Measurements from ENCODE around the gene CLEC4G. TPM values are rescaled to one million over a fixed set of nuclear protein-coding genes. Genes with fewer than 3 reads are reported as not detected.

CLEC4G gene
- total RNA-seq, 4 donors from 2014 or later: not detected

DNA sequence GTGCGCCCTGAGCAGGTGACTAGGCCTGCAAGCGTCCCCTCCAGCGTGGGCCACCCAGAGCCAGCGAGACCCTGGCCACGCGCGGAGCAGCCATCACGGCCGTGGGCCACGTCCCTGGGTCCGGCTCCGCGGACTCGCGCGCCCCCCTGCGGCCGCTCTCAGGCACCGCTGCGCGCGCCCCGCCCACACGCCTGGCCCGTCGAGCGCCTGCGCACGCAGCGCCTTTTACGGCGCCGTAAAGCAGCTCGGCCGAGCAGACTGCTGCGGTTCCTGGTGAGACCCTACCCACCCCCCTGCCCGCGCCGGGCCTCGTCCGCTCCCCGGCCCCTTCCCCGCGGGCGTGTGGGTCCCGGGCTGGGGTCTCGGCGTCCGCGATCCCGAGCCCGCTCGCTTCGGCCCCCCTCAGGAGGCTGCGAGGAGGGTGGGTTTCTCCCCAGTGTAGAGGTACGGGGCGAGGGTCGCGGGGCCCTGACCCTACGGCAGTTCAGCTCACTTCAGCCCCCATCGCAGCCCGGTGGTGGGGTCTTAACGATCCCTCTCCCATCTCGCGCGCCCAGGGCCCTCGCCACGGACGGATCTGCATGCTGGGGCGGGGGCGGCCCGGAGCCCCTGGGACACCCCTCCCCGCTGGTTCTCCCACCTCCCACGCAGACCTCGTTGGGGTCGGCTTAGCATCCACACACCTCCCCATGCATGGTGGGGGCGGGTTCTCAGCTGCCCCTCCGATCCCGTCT, 51.1 kb downstream of the CLEC4G start, which contains the start of gene TRAPPC5:
TRAPPC5 (plus strand) TSS at position 228 of the 734 bp plus-strand sequence. CDS start 1,421 bp downstream, outside the sequence.
- no peaks in the 10 kb centered on the region for H3K27me3 ChIP-seq
- H3K4me1 ChIP-seq: peaks cover 0 to 10% of the 10 kb centered on the region in 2 donors
- H3K27ac ChIP-seq: peak within 1 kb of the TSS; percentile 78 to 90
- no peaks in the 10 kb centered on the region for H3K36me3 ChIP-seq
- DNase-seq: peak; percentile 67 to 89
- peak; percentile 40 to 62 for TF ChIP-seq POLR2A (IDR thresholded peaks at IDR 0.05)
- TF ChIP-seq, protein P1, sequence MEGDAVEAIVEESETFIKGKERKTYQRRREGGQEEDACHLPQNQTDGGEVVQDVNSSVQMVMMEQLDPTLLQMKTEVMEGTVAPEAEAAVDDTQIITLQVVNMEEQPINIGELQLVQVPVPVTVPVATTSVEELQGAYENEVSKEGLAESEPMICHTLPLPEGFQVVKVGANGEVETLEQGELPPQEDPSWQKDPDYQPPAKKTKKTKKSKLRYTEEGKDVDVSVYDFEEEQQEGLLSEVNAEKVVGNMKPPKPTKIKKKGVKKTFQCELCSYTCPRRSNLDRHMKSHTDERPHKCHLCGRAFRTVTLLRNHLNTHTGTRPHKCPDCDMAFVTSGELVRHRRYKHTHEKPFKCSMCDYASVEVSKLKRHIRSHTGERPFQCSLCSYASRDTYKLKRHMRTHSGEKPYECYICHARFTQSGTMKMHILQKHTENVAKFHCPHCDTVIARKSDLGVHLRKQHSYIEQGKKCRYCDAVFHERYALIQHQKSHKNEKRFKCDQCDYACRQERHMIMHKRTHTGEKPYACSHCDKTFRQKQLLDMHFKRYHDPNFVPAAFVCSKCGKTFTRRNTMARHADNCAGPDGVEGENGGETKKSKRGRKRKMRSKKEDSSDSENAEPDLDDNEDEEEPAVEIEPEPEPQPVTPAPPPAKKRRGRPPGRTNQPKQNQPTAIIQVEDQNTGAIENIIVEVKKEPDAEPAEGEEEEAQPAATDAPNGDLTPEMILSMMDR (IDR thresholded peaks at IDR 0.05): peak; percentile 64 to 99 (median 96)
- peak within 1 kb of the TSS; percentile 96 to 99 for H3K4me3 ChIP-seq
- intact Hi-C loops (cut with DNase I; ENCODE audit: low total_unique reads): no loop called here
- no peaks in the 10 kb centered on the region for H3K9me3 ChIP-seq

DNA sequence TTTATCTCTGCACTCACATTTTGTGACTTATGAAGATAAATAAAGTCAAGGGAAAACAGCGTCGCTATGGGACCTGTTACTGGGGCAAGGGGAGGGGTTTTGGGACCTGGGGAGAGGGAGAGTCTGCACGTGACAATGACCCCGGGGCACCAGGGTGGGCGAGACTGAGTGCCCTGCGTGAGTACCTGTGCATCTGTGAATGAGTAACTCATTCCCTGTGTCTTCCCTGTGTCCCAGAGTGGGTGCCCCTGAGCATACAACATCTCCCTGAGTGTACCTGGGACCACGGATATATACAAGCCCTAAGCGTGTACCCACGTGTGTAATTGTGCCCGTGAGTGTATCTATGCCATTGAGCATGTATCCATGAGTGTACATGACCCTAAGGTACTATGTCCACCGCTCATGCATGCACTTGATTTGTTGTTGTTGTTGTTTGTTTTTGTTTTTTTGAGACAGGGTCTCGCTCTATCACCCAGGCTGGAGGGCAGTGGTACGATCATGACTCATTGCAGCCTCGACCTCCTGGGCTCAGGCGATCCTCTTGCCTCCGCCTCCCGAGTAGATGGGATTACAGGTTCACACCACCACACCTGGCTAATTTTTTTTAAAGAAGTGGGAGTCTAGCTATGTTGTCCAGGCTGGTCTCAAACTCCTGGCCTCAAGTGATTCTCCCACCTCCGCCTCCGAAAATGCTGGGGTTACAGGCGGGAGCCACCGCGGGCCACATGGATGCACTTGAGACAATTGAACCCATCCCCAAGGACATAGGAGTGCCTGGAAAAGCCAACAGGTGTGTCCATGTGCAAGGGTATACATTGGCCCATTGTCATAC, 51.9 kb downstream of the CLEC4G start:
- TF ChIP-seq, protein P1 (IDR thresholded peaks at IDR 0.05): no peak
- DNase-seq: no peak
- Histone ChIP-seq H3K9me3 (no peaks in the 10 kb centered on the region), H3K4me3 (peak overlapping the region; percentile 96 to 99), H3K27ac (peak overlapping the region in 1 of 2 donors; percentile 90), H3K4me1 (peaks cover 0 to 10% of the 10 kb centered on the region in 2 donors), H3K27me3 (no peaks in the 10 kb centered on the region), H3K36me3 (no peaks in the 10 kb centered on the region)
- intact Hi-C loops (cut with DNase I; ENCODE audit: low total_unique reads): no loop called here

DNA sequence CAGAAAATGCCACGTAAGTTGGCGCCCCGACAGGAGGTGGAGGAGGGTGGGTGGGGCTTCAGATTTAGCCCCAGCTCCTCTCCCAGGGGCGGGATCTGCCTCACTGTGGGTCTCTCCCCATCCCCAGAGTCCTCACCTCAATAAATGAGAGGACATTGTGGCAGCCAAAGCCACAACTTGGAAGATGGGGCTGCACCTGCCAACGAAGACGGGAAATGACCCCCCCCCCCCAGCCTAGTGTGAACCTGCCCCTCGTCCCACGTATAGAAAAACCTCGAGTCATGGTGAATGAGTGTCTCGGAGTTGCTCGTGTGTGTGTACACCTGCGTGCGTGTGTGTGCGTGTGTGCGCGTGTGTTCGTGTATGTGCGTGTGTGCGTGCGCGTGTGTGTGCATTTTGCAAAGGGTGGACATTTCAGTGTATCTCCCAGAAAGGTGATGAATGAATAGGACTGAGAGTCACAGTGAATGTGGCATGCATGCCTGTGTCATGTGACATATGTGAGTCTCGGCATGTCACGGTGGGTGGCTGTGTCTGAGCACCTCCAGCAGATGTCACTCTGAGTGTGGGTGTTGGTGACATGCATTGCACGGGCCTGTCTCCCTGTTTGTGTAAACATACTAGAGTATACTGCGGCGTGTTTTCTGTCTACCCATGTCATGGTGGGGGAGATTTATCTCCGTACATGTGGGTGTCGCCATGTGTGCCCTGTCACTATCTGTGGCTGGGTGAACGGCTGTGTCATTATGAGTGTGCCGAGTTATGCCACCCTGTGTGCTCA, 52.7 kb downstream of the CLEC4G start:
- H3K4me3 ChIP-seq: no peak overlapping the region
- DNase-seq: no peak
- intact Hi-C loops (cut with DNase I; ENCODE audit: low total_unique reads): no loop called here
- H3K36me3 ChIP-seq: no peaks in the 10 kb centered on the region
- H3K27me3 ChIP-seq: no peaks in the 10 kb centered on the region
- no peak overlapping the region for H3K27ac ChIP-seq
- TF ChIP-seq POLR2A (IDR thresholded peaks at IDR 0.05): no peak
- TF ChIP-seq, protein P1 (IDR thresholded peaks at IDR 0.05): no peak
- no peaks in the 10 kb centered on the region for H3K9me3 ChIP-seq
- peaks cover 0 to 10% of the 10 kb centered on the region in 2 donors for H3K4me1 ChIP-seq

Other genes starting within 250 kb of the CLEC4G start
- gene PEX11G, start 243.1 kb downstream of the CLEC4G start, total RNA-seq: 1 to 10 TPM in 2 of 4 donors, not detected in 2; 2.1 to 3.0 TPM
- 10 to 100 TPM; 19.1 to 69.1 (median 33.8) TPM for gene ZNF358, start 216.0 kb downstream of the CLEC4G start, total RNA-seq
- 10 to 100 TPM in 1 of 4 donors, 1 to 10 TPM in 3; 5.6 to 24.7 (median 8.0) TPM for gene MCOLN1, start 209.5 kb downstream of the CLEC4G start, total RNA-seq
- 100 to 1,000 TPM in 1 of 4 donors, 10 to 100 TPM in 3; 26.4 to 113 (median 40.4) TPM for gene PNPLA6, start 196.4 kb downstream of the CLEC4G start, total RNA-seq
- 1 to 10 TPM in 1 of 4 donors, under 1 TPM in 3; 0.26 to 3.5 (median 0.47) TPM for gene CAMSAP3, start 136.2 kb downstream of the CLEC4G start, total RNA-seq
- 10 to 100 TPM in 3 of 4 donors, 1 to 10 TPM in 1; 10.0 to 41.7 (median 32.2) TPM for gene XAB2, start 102.6 kb downstream of the CLEC4G start, total RNA-seq
- gene PET100, start 102.3 kb downstream of the CLEC4G start, total RNA-seq: 10 to 100 TPM in 1 of 4 donors, 1 to 10 TPM in 2, not detected in 1; 5.9 to 59.9 (median 6.5) TPM
- gene PCP2, start 98.4 kb downstream of the CLEC4G start, total RNA-seq: not detected
- 10 to 100 TPM in 1 of 4 donors, 1 to 10 TPM in 2, not detected in 1; 2.4 to 10.3 (median 8.2) TPM for gene STXBP2, start 95.0 kb downstream of the CLEC4G start, total RNA-seq
- not detected for gene RETN, start 63.1 kb downstream of the CLEC4G start, total RNA-seq
- gene MCEMP1, start 55.0 kb downstream of the CLEC4G start, total RNA-seq: under 1 TPM in 1 of 4 donors, not detected in 3; 0.67 TPM
- 100 to 1,000 TPM in 1 of 4 donors, 10 to 100 TPM in 3; 12.4 to 156 (median 41.0) TPM for gene TRAPPC5, start 51.3 kb downstream of the CLEC4G start, total RNA-seq
- under 1 TPM in 1 of 4 donors, not detected in 3; 0.28 TPM for gene FCER2, start 30.0 kb downstream of the CLEC4G start, total RNA-seq
- gene CD209, start 15.4 kb upstream of the CLEC4G start, total RNA-seq: 10 to 100 TPM in 1 of 4 donors, 1 to 10 TPM in 2, not detected in 1; 2.6 to 14.4 (median 8.8) TPM
- gene CLEC4M, start 31.1 kb upstream of the CLEC4G start, total RNA-seq: under 1 TPM in 1 of 4 donors, not detected in 3; 0.62 TPM
- gene EVI5L, start 98.1 kb upstream of the CLEC4G start, total RNA-seq: 10 to 100 TPM in 3 of 4 donors, 1 to 10 TPM in 1; 9.1 to 14.9 (median 12.4) TPM
- under 1 TPM in 2 of 4 donors, not detected in 2; 0.35 to 0.85 TPM for gene PRR36, start 142.3 kb upstream of the CLEC4G start, total RNA-seq
- 1 to 10 TPM in 1 of 4 donors, under 1 TPM in 1, not detected in 2; 0.15 to 2.1 TPM for gene LRRC8E, start 156.4 kb upstream of the CLEC4G start, total RNA-seq
- gene MAP2K7, start 171.8 kb upstream of the CLEC4G start, total RNA-seq: 10 to 100 TPM in 2 of 4 donors, 1 to 10 TPM in 1, under 1 TPM in 1; 0.59 to 40.2 (median 9.4) TPM
- gene TGFBR3L, start 182.7 kb upstream of the CLEC4G start, total RNA-seq: 1 to 10 TPM in 1 of 4 donors, not detected in 3; 5.2 TPM
- gene SNAPC2, start 188.2 kb upstream of the CLEC4G start, total RNA-seq: 10 to 100 TPM; 11.8 to 66.8 (median 19.0) TPM
- 10 to 100 TPM in 2 of 4 donors, 1 to 10 TPM in 1, not detected in 1; 7.2 to 47.1 (median 14.9) TPM for gene CTXN1, start 194.0 kb upstream of the CLEC4G start, total RNA-seq
- 100 to 1,000 TPM in 1 of 4 donors, 10 to 100 TPM in 3; 41.1 to 117 (median 62.9) TPM for gene TIMM44, start 211.6 kb upstream of the CLEC4G start, total RNA-seq